Tibial nerve (tissue), 4 donors: ENCODE data around the gene PLEKHM1.

Experiments
- CTCF ChIP-seq, 5 experiments: fragments of 200-600 bp in 3 of 5; fragments of 450-650 bp in 2 of 5; sonication (generic) in 3 of 5; IDR thresholded peaks; one replicate each; pipeline ENCODE4 v1.5.1; 2016 to 2019; ENCODE audit warnings: antibody characterized with exemption in 5 of 5, mild to moderate bottlenecking in 3 of 5, moderate library complexity in 2 of 5
- EP300 ChIP-seq, 2 donors: sonication (generic); formaldehyde crosslinking; IDR thresholded peaks; one replicate each; pipeline ENCODE4 v1.6.1; 2017; ENCODE audit warnings: antibody characterized with exemption in 2 of 2, mild to moderate bottlenecking in 1 of 2
- POLR2A ChIP-seq, 2 donors: fragments of 450-650 bp; IDR thresholded peaks; one replicate each; pipeline ENCODE4 v1.6.1; 2017; ENCODE audit warnings: antibody characterized with exemption in 2 of 2, mild to moderate bottlenecking in 2 of 2, moderate library complexity in 2 of 2

- TF ChIP-seq CTCF (IDR thresholded peaks at IDR 0.05) (no peak), EP300 (IDR thresholded peaks at IDR 0.05) (no peak), POLR2A (IDR thresholded peaks at IDR 0.05) (no peak)
Observed at GRCh38 chr17:45440161-45440778, 50.3 kb downstream of the PLEKHM1 start.
